HepG2 (cell line): ENCODE results near the gene CALD1. TPM values are rescaled to one million over a fixed set of nuclear protein-coding genes. Genes with fewer than 3 reads are reported as not detected.

ENCODE experiments used
- GABPB1 ChIP-seq: IDR thresholded peaks from 2 replicates; pipeline ENCODE4 v1.6.1; 2016; ENCODE audit warnings: mild to moderate bottlenecking, missing genetic modification reagents, moderate library complexity, missing compliant biosample characterization
- SALL1 ChIP-seq: sonication (generic); formaldehyde crosslinking; IDR thresholded peaks from 2 replicates; pipeline ENCODE4 v1.8.0; 2022; ENCODE audit warnings: mild to moderate bottlenecking, missing genetic modification reagents
- ZNF530 ChIP-seq: sonication (generic); formaldehyde crosslinking; IDR thresholded peaks from 2 replicates; pipeline ENCODE4 v1.5.0; 2020; ENCODE audit warnings: low read depth, mild to moderate bottlenecking, missing genetic modification reagents
- polyA plus RNA-seq, 8 experiments: library from polyadenylated mRNA; depleted of rRNA in 3 of 8; stranded (reverse) in 7 of 8; unstranded in 1 of 8; fragments of >200 nt; fragmentation: Illumina TruSeq in 4 of 8; extraction: Trizol in 4 of 8; gene quantifications; 2 replicates each; pipeline versions ENCODE4 v1.2.1 to v1.2.3, GENCODE V29; 2011 to 2016; ENCODE audit warnings: low read depth in 4 of 8, missing spikeins in 1 of 8, mixed read lengths in 1 of 8; ENCODE audit not compliant: insufficient read depth in 1 of 8
- total RNA-seq, 5 experiments: library from RNA; depleted of rRNA; stranded (reverse); fragments of >200 nt; fragmentation: Illumina TruSeq; extraction: Trizol; gene quantifications; 2 replicates each; pipeline ENCODE4 v1.2.3, GENCODE V29; 2016; ENCODE audit warnings: low read depth in 1 of 5
- TF ChIP-seq, protein P1 (sequence below), 2 experiments: fragments of 450-650 bp in 1 of 2; sonication (generic) in 1 of 2; formaldehyde crosslinking in 1 of 2; IDR thresholded peaks; 2 replicates each; pipeline versions ENCODE4 v1.6.1 to v1.8.0; 2016 to 2022; ENCODE audit warnings: antibody characterized with exemption in 1 of 2, mild to moderate bottlenecking in 1 of 2, missing genetic modification reagents in 1 of 2

The CALD1 gene
- total and polyA plus RNA-seq, 2 of the 13 experiments (the other 11 are each of a cell fraction or from before 2014, with no cell fraction given) = 53.0 to 112 TPM

DNA sequence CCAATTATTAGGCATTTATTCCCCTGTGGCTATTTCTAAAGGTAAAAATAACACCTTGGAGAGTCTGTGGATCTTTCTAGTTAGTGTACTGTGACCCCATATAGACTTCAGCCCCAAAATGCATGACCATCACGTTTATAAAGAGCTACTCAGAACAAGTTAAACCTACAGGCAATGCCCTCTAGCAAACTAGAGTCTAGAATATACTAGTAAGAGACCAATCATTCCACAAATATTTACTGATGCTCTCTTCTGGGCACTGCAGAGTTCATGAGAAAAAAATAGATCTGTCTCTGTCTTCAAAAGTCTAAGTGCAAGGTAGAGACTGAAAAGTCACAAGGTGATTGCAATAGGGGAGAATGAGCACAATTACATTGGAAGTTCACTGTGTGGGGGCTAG lies 20.5 kb upstream of the CALD1 start (continued):
- no peak for TF ChIP-seq SALL1 (CRISPR knock-in tag)
- no peak for TF ChIP-seq GABPB1 (CRISPR knock-in tag)
- TF ChIP-seq ZNF530 (CRISPR knock-in tag) = no peak
- TF ChIP-seq, protein P1, sequence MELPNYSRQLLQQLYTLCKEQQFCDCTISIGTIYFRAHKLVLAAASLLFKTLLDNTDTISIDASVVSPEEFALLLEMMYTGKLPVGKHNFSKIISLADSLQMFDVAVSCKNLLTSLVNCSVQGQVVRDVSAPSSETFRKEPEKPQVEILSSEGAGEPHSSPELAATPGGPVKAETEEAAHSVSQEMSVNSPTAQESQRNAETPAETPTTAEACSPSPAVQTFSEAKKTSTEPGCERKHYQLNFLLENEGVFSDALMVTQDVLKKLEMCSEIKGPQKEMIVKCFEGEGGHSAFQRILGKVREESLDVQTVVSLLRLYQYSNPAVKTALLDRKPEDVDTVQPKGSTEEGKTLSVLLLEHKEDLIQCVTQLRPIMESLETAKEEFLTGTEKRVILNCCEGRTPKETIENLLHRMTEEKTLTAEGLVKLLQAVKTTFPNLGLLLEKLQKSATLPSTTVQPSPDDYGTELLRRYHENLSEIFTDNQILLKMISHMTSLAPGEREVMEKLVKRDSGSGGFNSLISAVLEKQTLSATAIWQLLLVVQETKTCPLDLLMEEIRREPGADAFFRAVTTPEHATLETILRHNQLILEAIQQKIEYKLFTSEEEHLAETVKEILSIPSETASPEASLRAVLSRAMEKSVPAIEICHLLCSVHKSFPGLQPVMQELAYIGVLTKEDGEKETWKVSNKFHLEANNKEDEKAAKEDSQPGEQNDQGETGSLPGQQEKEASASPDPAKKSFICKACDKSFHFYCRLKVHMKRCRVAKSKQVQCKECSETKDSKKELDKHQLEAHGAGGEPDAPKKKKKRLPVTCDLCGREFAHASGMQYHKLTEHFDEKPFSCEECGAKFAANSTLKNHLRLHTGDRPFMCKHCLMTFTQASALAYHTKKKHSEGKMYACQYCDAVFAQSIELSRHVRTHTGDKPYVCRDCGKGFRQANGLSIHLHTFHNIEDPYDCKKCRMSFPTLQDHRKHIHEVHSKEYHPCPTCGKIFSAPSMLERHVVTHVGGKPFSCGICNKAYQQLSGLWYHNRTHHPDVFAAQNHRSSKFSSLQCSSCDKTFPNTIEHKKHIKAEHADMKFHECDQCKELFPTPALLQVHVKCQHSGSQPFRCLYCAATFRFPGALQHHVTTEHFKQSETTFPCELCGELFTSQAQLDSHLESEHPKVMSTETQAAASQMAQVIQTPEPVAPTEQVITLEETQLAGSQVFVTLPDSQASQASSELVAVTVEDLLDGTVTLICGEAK (IDR thresholded peaks at IDR 0.05) = no peak
- TF ChIP-seq, protein P1 (CRISPR knock-in tag; IDR thresholded peaks at IDR 0.05) = no peak
- TF ChIP-seq, all 625 proteins: peak for 0
